Peyer's patch (tissue), 4 donors: Measurements from ENCODE around the gene CARMIL3. TPM values are rescaled to one million over a fixed set of nuclear protein-coding genes. Genes with fewer than 3 reads are reported as not detected.
"Not testable (repeated sequence)": the region's sequence is repeated elsewhere in the genome, so short reads cannot be mapped to it uniquely, and the experiment has no call there.

ENCODE experiments used
- DNase-seq, 3 donors: peaks; one replicate each; pipeline ENCODE4 v3.0.0-alpha.2; 2017 to 2019
- H3K27ac ChIP-seq, 4 donors: fragments of 200-600 bp; sonication (generic); one replicate each; pipeline ENCODE4 v1.5.1; 2016 to 2019
- H3K27me3 ChIP-seq, 2 donors: fragments of 200-600 bp; sonication (generic); one replicate each; pipeline ENCODE4 v1.5.1; 2019
- H3K36me3 ChIP-seq, 3 donors: fragments of 200-600 bp; sonication (generic); one replicate each; pipeline ENCODE4 v1.5.1; 2016 to 2019
- H3K4me1 ChIP-seq, 4 donors: fragments of 200-600 bp; sonication (generic); one replicate each; pipeline ENCODE4 v1.5.1; 2016 to 2019
- H3K4me3 ChIP-seq, 4 donors: fragments of 200-600 bp; sonication (generic); 1 replicate in 3 of 4; 2 replicates in 1 of 4; pipeline ENCODE4 v1.5.1; 2016 to 2019; ENCODE audit warnings: mild to moderate bottlenecking in 1 of 4
- H3K9me3 ChIP-seq, 4 donors: fragments of 200-600 bp; sonication (generic); one replicate each; pipeline ENCODE4 v1.5.1; 2016 to 2019; ENCODE audit warnings: mild to moderate bottlenecking in 1 of 4
- POLR2A ChIP-seq, 2 donors: fragments of 450-650 bp; IDR thresholded peaks; one replicate each; pipeline ENCODE4 v1.5.1; 2017; ENCODE audit warnings: antibody characterized with exemption in 2 of 2, mild to moderate bottlenecking in 2 of 2, moderate library complexity in 2 of 2
- total RNA-seq, 4 donors: library from RNA; depleted of rRNA; stranded (reverse); fragments of >200 nt; gene quantifications; one replicate each; pipeline ENCODE4 v1.1.0, GENCODE V29; 2016
- TF ChIP-seq, protein P1 (sequence below), 6 experiments: fragments of 450-650 bp in 4 of 6; fragments of 200-600 bp in 2 of 6; sonication (generic) in 1 of 6; IDR thresholded peaks; one replicate each; pipeline ENCODE4 v1.5.1; 2017 to 2019; ENCODE audit warnings: antibody characterized with exemption in 6 of 6, mild to moderate bottlenecking in 3 of 6, moderate library complexity in 1 of 6

Gene CARMIL3, protein sequence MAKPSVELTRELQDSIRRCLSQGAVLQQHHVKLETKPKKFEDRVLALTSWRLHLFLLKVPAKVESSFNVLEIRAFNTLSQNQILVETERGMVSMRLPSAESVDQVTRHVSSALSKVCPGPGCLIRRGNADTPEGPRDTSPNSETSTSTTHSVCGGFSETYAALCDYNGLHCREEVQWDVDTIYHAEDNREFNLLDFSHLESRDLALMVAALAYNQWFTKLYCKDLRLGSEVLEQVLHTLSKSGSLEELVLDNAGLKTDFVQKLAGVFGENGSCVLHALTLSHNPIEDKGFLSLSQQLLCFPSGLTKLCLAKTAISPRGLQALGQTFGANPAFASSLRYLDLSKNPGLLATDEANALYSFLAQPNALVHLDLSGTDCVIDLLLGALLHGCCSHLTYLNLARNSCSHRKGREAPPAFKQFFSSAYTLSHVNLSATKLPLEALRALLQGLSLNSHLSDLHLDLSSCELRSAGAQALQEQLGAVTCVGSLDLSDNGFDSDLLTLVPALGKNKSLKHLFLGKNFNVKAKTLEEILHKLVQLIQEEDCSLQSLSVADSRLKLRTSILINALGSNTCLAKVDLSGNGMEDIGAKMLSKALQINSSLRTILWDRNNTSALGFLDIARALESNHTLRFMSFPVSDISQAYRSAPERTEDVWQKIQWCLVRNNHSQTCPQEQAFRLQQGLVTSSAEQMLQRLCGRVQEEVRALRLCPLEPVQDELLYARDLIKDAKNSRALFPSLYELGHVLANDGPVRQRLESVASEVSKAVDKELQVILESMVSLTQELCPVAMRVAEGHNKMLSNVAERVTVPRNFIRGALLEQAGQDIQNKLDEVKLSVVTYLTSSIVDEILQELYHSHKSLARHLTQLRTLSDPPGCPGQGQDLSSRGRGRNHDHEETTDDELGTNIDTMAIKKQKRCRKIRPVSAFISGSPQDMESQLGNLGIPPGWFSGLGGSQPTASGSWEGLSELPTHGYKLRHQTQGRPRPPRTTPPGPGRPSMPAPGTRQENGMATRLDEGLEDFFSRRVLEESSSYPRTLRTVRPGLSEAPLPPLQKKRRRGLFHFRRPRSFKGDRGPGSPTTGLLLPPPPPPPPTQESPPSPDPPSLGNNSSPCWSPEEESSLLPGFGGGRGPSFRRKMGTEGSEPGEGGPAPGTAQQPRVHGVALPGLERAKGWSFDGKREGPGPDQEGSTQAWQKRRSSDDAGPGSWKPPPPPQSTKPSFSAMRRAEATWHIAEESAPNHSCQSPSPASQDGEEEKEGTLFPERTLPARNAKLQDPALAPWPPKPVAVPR (N-terminal part only)
- 1 to 10 TPM; 1.3 to 5.8 (median 2.8) TPM for total RNA-seq

DNA sequence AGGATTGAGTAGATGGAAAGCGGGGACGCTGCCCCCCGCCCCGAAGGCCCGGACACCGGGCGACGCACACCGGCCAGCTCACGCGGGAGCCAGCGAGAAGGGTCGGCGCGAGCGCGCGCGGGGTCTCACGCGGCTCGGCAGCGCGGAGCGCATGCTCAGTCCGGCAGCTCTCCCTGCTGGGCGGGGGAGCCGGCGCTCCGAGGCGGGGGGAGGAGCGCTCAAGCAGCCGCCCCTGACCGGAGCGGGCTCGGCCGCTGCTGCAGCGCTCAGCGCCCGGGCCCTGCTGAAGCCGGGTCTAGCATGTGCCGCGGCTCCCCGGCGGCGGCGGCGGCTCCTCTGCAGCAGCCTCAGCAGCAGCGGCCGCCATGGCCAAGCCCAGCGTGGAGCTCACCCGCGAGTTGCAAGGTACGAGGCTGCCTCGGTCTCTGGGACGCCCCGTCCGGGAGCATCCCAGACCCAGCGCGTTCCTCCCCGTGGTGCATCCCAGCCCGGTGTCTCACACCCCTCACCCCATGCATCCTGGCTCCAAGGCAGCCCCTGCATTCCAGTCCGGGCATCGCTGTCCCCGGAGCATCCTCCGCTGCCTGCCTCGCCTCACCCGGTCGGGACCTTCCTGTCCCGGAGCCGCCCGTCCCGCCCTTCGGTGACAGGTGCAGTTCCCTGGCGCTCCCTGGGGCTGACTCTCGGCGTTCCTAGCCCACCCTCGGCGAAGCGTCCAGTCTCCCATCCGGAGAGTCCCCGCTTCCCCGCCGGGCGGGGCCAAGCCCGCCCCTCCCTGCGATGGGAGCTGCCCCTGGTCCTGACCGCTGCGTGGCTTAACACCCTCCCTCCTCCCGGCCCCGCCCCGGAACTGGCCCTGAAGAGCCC is at the start of gene CARMIL3:
CARMIL3 (plus strand) TSS at position 221 of the 867 bp plus-strand sequence; CDS start at position 366, 145 bp downstream.
- Histone ChIP-seq H3K36me3 (no peaks in the 10 kb centered on the region), H3K27me3 (no peaks in the 10 kb centered on the region), H3K4me3 (peak within 1 kb of the TSS; percentile 67 to 78 (median 69)), H3K27ac (peak within 1 kb of the TSS in 3 of 4 donors; percentile 48 to 71 (median 61)), H3K4me1 (peaks cover 0 to 17% (median 8%) of the 10 kb centered on the region in 4 donors), H3K9me3 (no peaks in the 10 kb centered on the region)
- TF ChIP-seq, protein P1, sequence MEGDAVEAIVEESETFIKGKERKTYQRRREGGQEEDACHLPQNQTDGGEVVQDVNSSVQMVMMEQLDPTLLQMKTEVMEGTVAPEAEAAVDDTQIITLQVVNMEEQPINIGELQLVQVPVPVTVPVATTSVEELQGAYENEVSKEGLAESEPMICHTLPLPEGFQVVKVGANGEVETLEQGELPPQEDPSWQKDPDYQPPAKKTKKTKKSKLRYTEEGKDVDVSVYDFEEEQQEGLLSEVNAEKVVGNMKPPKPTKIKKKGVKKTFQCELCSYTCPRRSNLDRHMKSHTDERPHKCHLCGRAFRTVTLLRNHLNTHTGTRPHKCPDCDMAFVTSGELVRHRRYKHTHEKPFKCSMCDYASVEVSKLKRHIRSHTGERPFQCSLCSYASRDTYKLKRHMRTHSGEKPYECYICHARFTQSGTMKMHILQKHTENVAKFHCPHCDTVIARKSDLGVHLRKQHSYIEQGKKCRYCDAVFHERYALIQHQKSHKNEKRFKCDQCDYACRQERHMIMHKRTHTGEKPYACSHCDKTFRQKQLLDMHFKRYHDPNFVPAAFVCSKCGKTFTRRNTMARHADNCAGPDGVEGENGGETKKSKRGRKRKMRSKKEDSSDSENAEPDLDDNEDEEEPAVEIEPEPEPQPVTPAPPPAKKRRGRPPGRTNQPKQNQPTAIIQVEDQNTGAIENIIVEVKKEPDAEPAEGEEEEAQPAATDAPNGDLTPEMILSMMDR (IDR thresholded peaks at IDR 0.05): peak in 2 of 6 experiments; percentile 18 to 22
- TF ChIP-seq POLR2A (IDR thresholded peaks at IDR 0.05): peak in 1 of 2 donors; percentile 9
- peak; percentile 53 to 76 (median 76) for DNase-seq

DNA sequence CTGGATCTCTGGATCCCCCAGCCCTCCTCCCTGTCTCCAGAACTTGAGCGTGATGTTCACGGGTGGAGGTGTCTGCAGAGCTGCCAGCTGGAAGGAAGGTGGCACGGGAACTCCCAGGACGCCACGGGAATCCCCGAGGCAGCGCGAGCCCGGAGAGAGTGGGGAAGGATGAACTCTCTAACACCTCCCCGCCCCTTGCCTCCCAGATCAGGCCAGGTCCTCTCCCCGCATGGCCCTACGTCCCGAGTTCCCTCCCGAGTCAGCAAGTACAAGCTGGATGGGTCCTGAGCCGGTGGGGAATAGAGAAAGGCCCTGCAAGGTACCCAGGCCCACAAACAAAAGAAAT is 45.4 kb upstream of the CARMIL3 start:
- H3K36me3 ChIP-seq, DNase-seq, H3K4me1 ChIP-seq, H3K9me3 ChIP-seq, H3K27me3 ChIP-seq: not testable (repeated sequence)
- Histone ChIP-seq H3K27ac (peak overlapping the region in 2 of 4 donors; percentile 64 to 77), H3K4me3 (peak overlapping the region; percentile 31 to 48 (median 44))

DNA sequence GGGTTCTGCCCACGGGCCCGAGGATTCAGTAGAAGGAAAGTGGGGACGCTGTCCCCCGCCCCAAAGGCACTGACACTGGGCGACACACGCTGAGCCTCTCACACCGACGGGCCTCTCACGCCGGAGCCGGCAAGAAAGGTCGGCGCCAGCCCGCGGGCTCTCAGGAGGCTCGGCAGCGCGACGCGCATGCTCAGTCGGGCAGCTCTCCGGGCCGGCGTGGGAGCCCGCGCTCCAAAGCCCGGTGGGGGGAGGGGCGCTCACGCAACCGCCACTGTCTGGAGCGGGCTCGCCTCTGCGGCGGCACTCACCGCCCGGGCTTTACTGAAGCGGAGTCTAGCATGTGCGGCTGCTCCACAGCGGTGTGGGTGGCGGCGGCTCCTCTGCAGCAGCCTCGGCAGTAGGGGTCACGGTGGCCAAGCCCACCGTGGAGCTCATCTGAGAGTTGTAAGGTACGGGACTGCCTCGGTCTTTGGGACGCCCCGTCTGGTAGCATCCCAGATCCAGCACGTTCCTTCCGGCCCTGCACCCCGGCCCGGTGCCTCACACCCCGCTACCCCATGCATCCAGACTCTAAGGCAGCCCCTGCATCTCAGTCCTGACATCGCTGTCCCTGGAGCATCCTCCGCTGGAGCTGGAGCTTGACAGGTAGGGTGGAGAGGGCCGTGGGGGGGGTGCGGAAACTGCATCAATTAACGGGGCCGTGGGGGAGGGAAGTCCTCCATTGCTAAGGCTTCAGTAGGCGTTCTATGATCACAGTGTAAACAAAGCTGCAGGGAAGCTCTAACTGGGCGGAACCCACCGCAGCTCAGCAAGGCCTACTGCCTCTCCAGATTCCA is 44.8 kb upstream of the CARMIL3 start:
- H3K36me3 ChIP-seq: not testable (repeated sequence)
- H3K27ac ChIP-seq: peak overlapping the region in 3 of 4 donors; percentile 22 to 77 (median 64)
- DNase-seq: peak in 2 of 3 donors; percentile 51 to 63

DNA sequence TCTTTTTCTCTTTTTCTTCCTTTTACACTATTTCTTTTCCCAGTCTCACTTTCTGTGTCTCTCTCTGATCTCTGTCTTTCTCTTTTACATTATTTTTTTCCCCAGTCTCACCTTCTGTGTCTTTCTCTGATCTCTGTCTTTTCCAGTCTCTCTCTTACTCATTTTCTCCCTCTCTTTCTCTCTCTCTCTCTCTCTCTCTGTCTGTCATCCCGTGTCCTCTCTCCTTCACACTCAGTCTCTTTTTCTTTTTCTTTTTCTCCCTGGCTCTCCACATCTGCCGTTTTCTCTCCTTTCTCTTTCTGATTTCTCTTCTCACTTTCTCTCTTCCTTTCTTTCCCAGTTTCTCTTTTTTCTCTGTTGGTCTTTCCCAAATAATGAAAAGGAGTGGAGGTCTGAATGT is 40.8 kb upstream of the CARMIL3 start:
- H3K36me3 ChIP-seq: no peaks in the 10 kb centered on the region
- no peaks in the 10 kb centered on the region for H3K27me3 ChIP-seq
- DNase-seq: no peak
- H3K27ac ChIP-seq: no peak overlapping the region
- TF ChIP-seq, protein P1 (IDR thresholded peaks at IDR 0.05): no peak
- TF ChIP-seq POLR2A (IDR thresholded peaks at IDR 0.05): no peak
- peaks cover 0 to 7% (median 0%) of the 10 kb centered on the region in 4 donors for H3K4me1 ChIP-seq
- H3K9me3 ChIP-seq: no peaks in the 10 kb centered on the region
- H3K4me3 ChIP-seq: no peak overlapping the region

More for the DNA sequence above, 44.8 kb upstream of the CARMIL3 start:
- not testable (repeated sequence) for H3K27me3 ChIP-seq, H3K9me3 ChIP-seq, H3K4me1 ChIP-seq
- peak overlapping the region; percentile 43 to 48 (median 46) for H3K4me3 ChIP-seq

DNA sequence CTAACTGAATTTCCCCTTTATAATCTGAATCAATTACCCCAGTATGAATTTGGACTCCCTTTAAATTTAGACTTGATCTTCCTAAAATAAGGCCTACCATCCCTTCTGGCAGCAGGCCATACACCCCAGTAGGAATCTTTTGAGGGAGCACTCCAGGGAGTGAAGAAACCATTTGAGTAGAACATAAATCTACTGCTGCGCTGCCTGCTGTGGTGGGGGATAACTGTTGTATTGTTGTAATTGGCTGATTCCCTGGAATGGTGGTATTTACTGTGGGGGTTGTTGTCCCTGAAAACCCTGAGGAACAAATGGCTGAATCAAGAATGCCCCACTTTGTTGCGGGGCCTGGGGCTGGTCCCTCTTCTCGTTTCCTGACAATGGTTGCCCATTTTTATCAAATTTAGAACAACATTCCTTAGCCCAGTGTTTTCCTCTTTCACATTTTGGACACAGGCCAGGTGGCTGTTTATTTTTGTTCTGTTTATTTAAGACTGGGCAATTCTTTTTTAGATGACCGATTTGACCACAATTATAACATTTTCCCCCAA is 39.0 kb upstream of the CARMIL3 start:
- H3K4me1 ChIP-seq, H3K9me3 ChIP-seq, H3K4me3 ChIP-seq, H3K27me3 ChIP-seq, DNase-seq, H3K36me3 ChIP-seq, H3K27ac ChIP-seq: not testable (repeated sequence)
